ENCODE data around the gene AGMO. TPM values are rescaled to one million over a fixed set of nuclear protein-coding genes. Genes with fewer than 3 reads are reported as not detected.

The AGMO gene
- polyA plus RNA-seq, 1 donor (not counting 4 experiments of a cell fraction or from before 2014, with no cell fraction given): not detected

DNA sequence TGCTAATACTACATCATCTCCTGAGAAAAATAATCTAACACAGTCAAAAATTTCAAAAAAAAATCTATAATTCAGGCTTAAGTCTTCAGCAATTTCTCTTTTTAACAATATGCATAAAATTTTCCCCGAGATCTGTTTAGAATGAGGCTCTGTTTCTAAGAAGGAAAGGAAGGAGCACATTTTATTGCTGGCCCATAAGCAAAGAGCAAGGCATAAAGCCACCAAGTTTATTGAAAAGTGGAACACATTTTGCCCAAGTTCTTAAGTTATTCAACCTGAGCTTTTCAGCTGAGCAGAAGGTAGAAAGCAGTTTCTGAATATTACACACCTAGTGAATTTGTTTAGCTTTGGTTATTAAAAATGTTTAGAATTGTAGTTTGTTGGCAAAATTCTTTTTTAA lies 73.9 kb downstream of the AGMO start:
- Histone ChIP-seq H3K9me1 (ENCODE audit: control insufficient read depth, extremely low read depth, insufficient read depth, low read length) (no peaks in the 10 kb centered on the region), H3K4me1 (ENCODE audit: control insufficient read depth, extremely low read depth, insufficient read depth, low read length) (no peaks in the 10 kb centered on the region), H3K27ac (ENCODE audit: control insufficient read depth, insufficient read depth, low read length) (no peak overlapping the region), H2AFZ (ENCODE audit: control insufficient read depth, low read length) (no peak overlapping the region), H3K4me2 (ENCODE audit: control insufficient read depth, extremely low read depth, insufficient read depth, low read depth, low read length) (no peak overlapping the region), H4K20me1 (ENCODE audit: control insufficient read depth, extremely low read depth, insufficient read depth, low read length) (no peaks in the 10 kb centered on the region), H3K9ac (ENCODE audit: control insufficient read depth, extremely low read depth, insufficient read depth, low read length) (no peak overlapping the region), H3K27me3 (ENCODE audit: control insufficient read depth, extremely low read depth, insufficient read depth, low read length) (no peaks in the 10 kb centered on the region), H3K9me3 (ENCODE audit: control insufficient read depth, low read depth, low read length) (no peaks in the 10 kb centered on the region), H3K79me2 (ENCODE audit: control insufficient read depth, insufficient read depth, low read length) (no peaks in the 10 kb centered on the region), H3K4me3 (ENCODE audit: control insufficient read depth in 2 of 3, extremely low read depth in 1 of 3, insufficient read depth in 2 of 3, low read depth in 1 of 3, low read length in 3 of 3) (no peak overlapping the region), H3K36me3 (ENCODE audit: control insufficient read depth in 2 of 2, extremely low read depth in 1 of 2, insufficient read depth in 2 of 2, low read length in 2 of 2) (no peaks in the 10 kb centered on the region)
- TF ChIP-seq, protein P1, sequence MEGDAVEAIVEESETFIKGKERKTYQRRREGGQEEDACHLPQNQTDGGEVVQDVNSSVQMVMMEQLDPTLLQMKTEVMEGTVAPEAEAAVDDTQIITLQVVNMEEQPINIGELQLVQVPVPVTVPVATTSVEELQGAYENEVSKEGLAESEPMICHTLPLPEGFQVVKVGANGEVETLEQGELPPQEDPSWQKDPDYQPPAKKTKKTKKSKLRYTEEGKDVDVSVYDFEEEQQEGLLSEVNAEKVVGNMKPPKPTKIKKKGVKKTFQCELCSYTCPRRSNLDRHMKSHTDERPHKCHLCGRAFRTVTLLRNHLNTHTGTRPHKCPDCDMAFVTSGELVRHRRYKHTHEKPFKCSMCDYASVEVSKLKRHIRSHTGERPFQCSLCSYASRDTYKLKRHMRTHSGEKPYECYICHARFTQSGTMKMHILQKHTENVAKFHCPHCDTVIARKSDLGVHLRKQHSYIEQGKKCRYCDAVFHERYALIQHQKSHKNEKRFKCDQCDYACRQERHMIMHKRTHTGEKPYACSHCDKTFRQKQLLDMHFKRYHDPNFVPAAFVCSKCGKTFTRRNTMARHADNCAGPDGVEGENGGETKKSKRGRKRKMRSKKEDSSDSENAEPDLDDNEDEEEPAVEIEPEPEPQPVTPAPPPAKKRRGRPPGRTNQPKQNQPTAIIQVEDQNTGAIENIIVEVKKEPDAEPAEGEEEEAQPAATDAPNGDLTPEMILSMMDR (optimal IDR thresholded peaks at IDR 0.05 in 1 of 3, IDR thresholded peaks at IDR 0.05 in 1 of 3, conservative IDR thresholded peaks at IDR 0.05 in 1 of 3; ENCODE audit: extremely low read depth in 1 of 3, insufficient read depth in 2 of 3, low read length in 3 of 3): no peak
- TF ChIP-seq EZH2 (IDR thresholded peaks at IDR 0.05; ENCODE audit: low read length): no peak
- dilution Hi-C loops (cut with MboI; ENCODE audit: extremely low pct_ligation_motif_present, low sequenced_read_pairs): no loop called here
- FAIRE-seq (no peak), DNase-seq (ENCODE audit: low read depth, low spot score) (no peak)

DNA sequence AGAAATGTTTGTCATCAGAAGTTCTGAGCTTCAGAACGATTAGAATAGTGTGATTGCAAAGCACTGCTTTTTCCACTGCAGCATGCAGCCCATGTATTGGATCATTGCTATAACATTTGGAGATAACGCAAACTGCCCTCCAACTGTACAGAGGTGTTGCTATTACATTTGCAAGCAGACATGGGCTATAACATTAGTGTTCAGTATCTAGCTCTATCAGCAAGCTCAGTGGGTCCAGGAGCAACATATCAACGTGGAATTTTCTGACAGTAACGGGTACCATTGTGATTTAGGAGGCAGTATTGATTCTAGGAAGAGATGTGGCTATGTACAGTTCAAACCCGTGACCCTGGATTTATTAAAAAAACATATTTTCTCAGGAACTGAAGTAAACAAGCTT lies 75.8 kb downstream of the AGMO start:
- Histone ChIP-seq H3K79me2 (ENCODE audit: control insufficient read depth, insufficient read depth, low read length) (no peaks in the 10 kb centered on the region), H3K9me3 (ENCODE audit: control insufficient read depth, low read depth, low read length) (no peaks in the 10 kb centered on the region), H3K4me2 (ENCODE audit: control insufficient read depth, extremely low read depth, insufficient read depth, low read depth, low read length) (no peak overlapping the region), H3K36me3 (ENCODE audit: control insufficient read depth in 2 of 2, extremely low read depth in 1 of 2, insufficient read depth in 2 of 2, low read length in 2 of 2) (no peaks in the 10 kb centered on the region), H4K20me1 (ENCODE audit: control insufficient read depth, extremely low read depth, insufficient read depth, low read length) (no peaks in the 10 kb centered on the region), H2AFZ (ENCODE audit: control insufficient read depth, low read length) (no peak overlapping the region), H3K4me1 (ENCODE audit: control insufficient read depth, extremely low read depth, insufficient read depth, low read length) (no peaks in the 10 kb centered on the region), H3K27me3 (ENCODE audit: control insufficient read depth, extremely low read depth, insufficient read depth, low read length) (no peaks in the 10 kb centered on the region), H3K9me1 (ENCODE audit: control insufficient read depth, extremely low read depth, insufficient read depth, low read length) (no peaks in the 10 kb centered on the region), H3K4me3 (ENCODE audit: control insufficient read depth in 2 of 3, extremely low read depth in 1 of 3, insufficient read depth in 2 of 3, low read depth in 1 of 3, low read length in 3 of 3) (no peak overlapping the region), H3K9ac (ENCODE audit: control insufficient read depth, extremely low read depth, insufficient read depth, low read length) (no peak overlapping the region), H3K27ac (ENCODE audit: control insufficient read depth, insufficient read depth, low read length) (no peak overlapping the region)
- DNase-seq (ENCODE audit: low read depth, low spot score) (no peak), FAIRE-seq (no peak)
- no peak for TF ChIP-seq EZH2 (IDR thresholded peaks at IDR 0.05; ENCODE audit: low read length)
- TF ChIP-seq, protein P1 (optimal IDR thresholded peaks at IDR 0.05 in 1 of 3, IDR thresholded peaks at IDR 0.05 in 1 of 3, conservative IDR thresholded peaks at IDR 0.05 in 1 of 3; ENCODE audit: extremely low read depth in 1 of 3, insufficient read depth in 2 of 3, low read length in 3 of 3): no peak
- dilution Hi-C loops (cut with MboI; ENCODE audit: extremely low pct_ligation_motif_present, low sequenced_read_pairs): no loop called here

All from keratinocyte (primary cell).